Nucleus accumbens (tissue), 56 donors: ENCODE data around the gene ITPR1.

Experiments used
- DNase-seq, 56 donors: peaks; one replicate each; lab custom pipeline; 2025; lab: John Stamatoyannopoulos, UW

The ITPR1 gene

GRCh38 chr3:4831580-4831950, 338.4 kb downstream of the ITPR1 start:
- DNase-seq: no peak

- DNase-seq: no peak
Measured at GRCh38 chr3:4833471-4833870, 340.3 kb downstream of the ITPR1 start.

- no peak for DNase-seq
Measured at GRCh38 chr3:4834403-4834866, 341.3 kb downstream of the ITPR1 start.

- no peak for DNase-seq
Measured at GRCh38 chr3:4835616-4836043, 342.5 kb downstream of the ITPR1 start.

- no peak for DNase-seq
Measured at GRCh38 chr3:4836516-4836915, 343.4 kb downstream of the ITPR1 start.

- DNase-seq: no peak
Measured at GRCh38 chr3:4837374-4837930, 344.3 kb downstream of the ITPR1 start.

GRCh38 chr3:4838621-4839022, 345.5 kb downstream of the ITPR1 start:
- DNase-seq: no peak

GRCh38 chr3:4839278-4839677, 346.1 kb downstream of the ITPR1 start:
- DNase-seq: no peak

GRCh38 chr3:4841225-4841624, 348.1 kb downstream of the ITPR1 start:
- DNase-seq: no peak

GRCh38 chr3:4841776-4842440, 348.8 kb downstream of the ITPR1 start:
- no peak for DNase-seq

GRCh38 chr3:4843619-4844018, 350.5 kb downstream of the ITPR1 start:
- DNase-seq: no peak

GRCh38 chr3:4845882-4846281, 352.7 kb downstream of the ITPR1 start:
- no peak for DNase-seq

- no peak for DNase-seq
Measured at GRCh38 chr3:4846543-4846942, 353.4 kb downstream of the ITPR1 start.

GRCh38 chr3:4848176-4848825, 355.2 kb downstream of the ITPR1 start:
- DNase-seq: no peak

- DNase-seq: no peak
Measured at GRCh38 chr3:4849136-4849535, 356.0 kb downstream of the ITPR1 start.

GRCh38 chr3:4849739-4850138, 356.6 kb downstream of the ITPR1 start:
- DNase-seq: no peak

- no peak for DNase-seq
Measured at GRCh38 chr3:4850211-4850927, 357.2 kb downstream of the ITPR1 start.

- DNase-seq: no peak
Measured at GRCh38 chr3:4850928-4851265, 357.7 kb downstream of the ITPR1 start.

- no peak for DNase-seq
Measured at GRCh38 chr3:4852780-4853748, 359.9 kb downstream of the ITPR1 start.

GRCh38 chr3:4853749-4854140, 360.6 kb downstream of the ITPR1 start:
- DNase-seq: no peak
